DOHH2 (cell line): ENCODE measurements around the gene NCF2.
"Not testable (repeated sequence)": the region's sequence is repeated elsewhere in the genome, so short reads cannot be mapped to it uniquely, and the experiment has no call there.

ENCODE experiments used
- EZH2phosphoT487 ChIP-seq: fragments of 200-600 bp; sonication (generic); IDR thresholded peaks from 2 replicates; pipeline ENCODE4 v1.6.1; 2017; ENCODE audit warnings: borderline replicate concordance, mild to moderate bottlenecking, antibody characterized with exemption, low read length, moderate library complexity, mixed read lengths
- TF ChIP-seq, protein P1 (sequence below): fragments of 200-600 bp; sonication (generic); IDR thresholded peaks from one replicate; pipeline ENCODE4 v1.5.1; 2014; ENCODE audit warnings: antibody characterized with exemption, mild to moderate bottlenecking, low read depth, low read length; ENCODE audit not compliant: poor library complexity, severe bottlenecking

GRCh38 chr1:183618202-183618601 is 27.9 kb upstream of the NCF2 start:
- TF ChIP-seq, protein P1, sequence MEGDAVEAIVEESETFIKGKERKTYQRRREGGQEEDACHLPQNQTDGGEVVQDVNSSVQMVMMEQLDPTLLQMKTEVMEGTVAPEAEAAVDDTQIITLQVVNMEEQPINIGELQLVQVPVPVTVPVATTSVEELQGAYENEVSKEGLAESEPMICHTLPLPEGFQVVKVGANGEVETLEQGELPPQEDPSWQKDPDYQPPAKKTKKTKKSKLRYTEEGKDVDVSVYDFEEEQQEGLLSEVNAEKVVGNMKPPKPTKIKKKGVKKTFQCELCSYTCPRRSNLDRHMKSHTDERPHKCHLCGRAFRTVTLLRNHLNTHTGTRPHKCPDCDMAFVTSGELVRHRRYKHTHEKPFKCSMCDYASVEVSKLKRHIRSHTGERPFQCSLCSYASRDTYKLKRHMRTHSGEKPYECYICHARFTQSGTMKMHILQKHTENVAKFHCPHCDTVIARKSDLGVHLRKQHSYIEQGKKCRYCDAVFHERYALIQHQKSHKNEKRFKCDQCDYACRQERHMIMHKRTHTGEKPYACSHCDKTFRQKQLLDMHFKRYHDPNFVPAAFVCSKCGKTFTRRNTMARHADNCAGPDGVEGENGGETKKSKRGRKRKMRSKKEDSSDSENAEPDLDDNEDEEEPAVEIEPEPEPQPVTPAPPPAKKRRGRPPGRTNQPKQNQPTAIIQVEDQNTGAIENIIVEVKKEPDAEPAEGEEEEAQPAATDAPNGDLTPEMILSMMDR = not testable (repeated sequence)
- not testable (repeated sequence) for TF ChIP-seq EZH2phosphoT487
